ENCODE results near the gene CASP10.

Gene CASP10

GRCh38 chr2:201267278-201268030, 84.5 kb downstream of the CASP10 start:
- no peak for DNase-seq (ENCODE audit: low spot score)
- Histone ChIP-seq H3K27me3 (ENCODE audit: insufficient read depth, poor library complexity, severe bottlenecking) (no peaks in the 10 kb centered on the region), H3K4me3 (ENCODE audit: severe bottlenecking) (no peak overlapping the region), H3K9me3 (ENCODE audit: severe bottlenecking) (no peaks in the 10 kb centered on the region), H3K36me3 (ENCODE audit: low read depth) (peaks cover 13% of the 10 kb centered on the region), H3K27ac (ENCODE audit: poor library complexity, severe bottlenecking) (no peak overlapping the region), H3K4me1 (ENCODE audit: insufficient read depth, poor library complexity, severe bottlenecking) (no peaks in the 10 kb centered on the region)
- ATAC-seq (ENCODE audit: low read depth) = no peak
- TF ChIP-seq CTCF (IDR thresholded peaks at IDR 0.05; ENCODE audit: poor library complexity, severe bottlenecking) = no peak

DNA sequence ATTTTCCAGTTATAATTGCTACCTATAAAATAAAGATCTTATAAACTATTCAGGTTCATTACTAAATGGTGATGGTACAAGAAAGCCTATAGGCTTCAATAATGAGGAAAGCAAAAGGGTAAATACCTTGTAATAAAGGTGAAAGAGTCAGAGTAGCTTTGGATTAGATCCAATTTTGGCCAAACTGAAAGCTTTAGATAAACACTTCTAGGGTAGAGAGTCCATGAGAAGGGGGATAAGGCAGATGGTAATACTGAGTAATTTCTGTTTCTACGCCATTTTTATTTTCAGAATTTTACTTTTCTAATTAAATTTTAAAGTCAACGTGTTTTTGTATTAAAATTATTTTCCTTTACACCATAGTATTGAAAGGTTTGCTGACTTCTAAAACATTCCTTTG, 86.8 kb downstream of the CASP10 start:
- H3K27me3 ChIP-seq (ENCODE audit: insufficient read depth, poor library complexity, severe bottlenecking) = no peaks in the 10 kb centered on the region
- DNase-seq (ENCODE audit: low spot score) (no peak), ATAC-seq (ENCODE audit: low read depth) (no peak)
- peaks cover 29% of the 10 kb centered on the region for H3K36me3 ChIP-seq (ENCODE audit: low read depth)
- no peak overlapping the region for H3K27ac ChIP-seq (ENCODE audit: poor library complexity, severe bottlenecking)
- no peak for TF ChIP-seq CTCF (IDR thresholded peaks at IDR 0.05; ENCODE audit: poor library complexity, severe bottlenecking)
- H3K4me3 ChIP-seq (ENCODE audit: severe bottlenecking) = no peak overlapping the region
- H3K4me1 ChIP-seq (ENCODE audit: insufficient read depth, poor library complexity, severe bottlenecking) = no peaks in the 10 kb centered on the region
- no peaks in the 10 kb centered on the region for H3K9me3 ChIP-seq (ENCODE audit: severe bottlenecking)

- Histone ChIP-seq H3K9me3 (ENCODE audit: severe bottlenecking) (no peaks in the 10 kb centered on the region), H3K4me3 (ENCODE audit: severe bottlenecking) (no peak overlapping the region), H3K27me3 (ENCODE audit: insufficient read depth, poor library complexity, severe bottlenecking) (no peaks in the 10 kb centered on the region), H3K36me3 (ENCODE audit: low read depth) (peaks cover 31% of the 10 kb centered on the region), H3K27ac (ENCODE audit: poor library complexity, severe bottlenecking) (no peak overlapping the region), H3K4me1 (ENCODE audit: insufficient read depth, poor library complexity, severe bottlenecking) (no peaks in the 10 kb centered on the region)
- TF ChIP-seq CTCF (IDR thresholded peaks at IDR 0.05; ENCODE audit: poor library complexity, severe bottlenecking) = no peak
- no peak for DNase-seq (ENCODE audit: low spot score)
- ATAC-seq (ENCODE audit: low read depth) = no peak
Measured at GRCh38 chr2:201270293-201271001, 87.5 kb downstream of the CASP10 start.

DNA sequence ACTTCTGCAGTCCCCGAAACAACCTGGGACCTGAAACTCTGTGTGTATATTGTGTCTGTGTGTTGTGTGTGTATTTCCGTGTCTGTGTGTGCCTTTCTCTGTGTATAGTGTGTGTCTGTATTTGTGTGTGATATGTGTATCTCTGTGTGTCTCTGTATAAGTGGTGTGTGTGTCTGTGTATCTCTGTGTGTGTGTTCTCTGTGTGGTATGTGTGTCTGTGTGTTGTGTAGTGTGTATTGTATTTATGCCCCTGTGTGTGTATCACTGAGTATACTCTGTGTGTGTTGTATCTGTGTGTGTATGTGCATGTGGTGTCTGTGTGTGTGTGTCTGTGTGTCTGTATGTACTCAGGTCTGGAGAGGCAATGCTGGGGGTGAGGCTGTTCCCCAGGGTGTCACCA, 89.0 kb downstream of the CASP10 start:
- no peaks in the 10 kb centered on the region for H3K4me1 ChIP-seq (ENCODE audit: insufficient read depth, poor library complexity, severe bottlenecking)
- no peak for TF ChIP-seq CTCF (IDR thresholded peaks at IDR 0.05; ENCODE audit: poor library complexity, severe bottlenecking)
- DNase-seq (ENCODE audit: low spot score) = no peak
- H3K36me3 ChIP-seq (ENCODE audit: low read depth) = peaks cover 39% of the 10 kb centered on the region
- no peaks in the 10 kb centered on the region for H3K9me3 ChIP-seq (ENCODE audit: severe bottlenecking)
- no peak overlapping the region for H3K27ac ChIP-seq (ENCODE audit: poor library complexity, severe bottlenecking)
- no peaks in the 10 kb centered on the region for H3K27me3 ChIP-seq (ENCODE audit: insufficient read depth, poor library complexity, severe bottlenecking)
- H3K4me3 ChIP-seq (ENCODE audit: severe bottlenecking) = no peak overlapping the region
- ATAC-seq (ENCODE audit: low read depth) = no peak

All from RWPE2 (cell line).